HCT116 (cell line): ENCODE measurements around the gene CTNND2. TPM values are rescaled to one million over a fixed set of nuclear protein-coding genes. Genes with fewer than 3 reads are reported as not detected.

Source experiments
- ATAC-seq: fragments of 200-7000 bp; cut with Tn5 transposase; 2 replicates; pipeline ENCODE4 v1.9.1; 2020; ENCODE audit warnings: mild to moderate bottlenecking, moderate library complexity
- BruUV-seq: library from RNA; stranded (reverse); fragments of 400-500 nt; replicated peaks from 2 replicates; lab custom pipeline; 2021; lab: Mats Ljungman, UMichigan
- CTCF ChIA-PET: fragments of 300-600 bp; sonication (Branson Sonifier 250); formaldehyde crosslinking; loops from one replicate; lab custom pipeline; 2021; ENCODE audit warnings: antibody characterized with exemption; lab: Charles Lee
- POLR2A ChIA-PET: fragments of 300-600, 350-600 bp; sonication (Branson Sonifier 250); formaldehyde crosslinking; loops from one replicate; lab custom pipeline; 2021; ENCODE audit warnings: antibody characterized with exemption; lab: Charles Lee
- RAD21 ChIA-PET, 2 experiments: fragments of 300-600 bp; sonication (Branson Sonifier 250); formaldehyde crosslinking; loops; one replicate each; lab custom pipeline; 2023; ENCODE audit warnings: low total read pairs in 2 of 2; ENCODE audit not compliant: uncharacterized antibody in 2 of 2, unreplicated experiment in 2 of 2, low non-redundant PET in 1 of 2; lab: Charles Lee
- DNase-seq: peaks from one replicate; pipeline ENCODE4 v3.0.0-alpha.2; 2010; ENCODE audit warnings: low read depth, low spot score
- H2AFZ ChIP-seq: fragments of 200-600 bp; shearing (Covaris generic), sonication (generic); 2 replicates; pipeline ENCODE4 v1.6.1; 2017; ENCODE audit warnings: low read depth, mixed run types, mixed read lengths, antibody characterized with exemption, low read length; ENCODE audit not compliant: poor library complexity, severe bottlenecking
- H3K27ac ChIP-seq: 2 replicates; pipeline ENCODE4 v1.5.1; 2012; ENCODE audit warnings: low read depth, low read length
- H3K27me3 ChIP-seq: fragments of 200-600 bp; sonication (generic); 2 replicates; pipeline ENCODE4 v1.6.1; 2016; ENCODE audit warnings: mixed run types, low read length, mixed read lengths; ENCODE audit not compliant: insufficient read depth
- H3K36me3 ChIP-seq, 2 experiments: fragments of 200-500 bp in 1 of 2; fragments of 200-600 bp in 1 of 2; sonication (Bioruptor generic) in 1 of 2; sonication (generic) in 1 of 2; 2 replicates each; pipeline versions ENCODE4 v1.5.1 to v1.6.1; 2014 to 2016; ENCODE audit warnings: low read length in 2 of 2, inconsistent platforms in 1 of 2, mixed read lengths in 1 of 2, mixed run types in 1 of 2; ENCODE audit not compliant: insufficient read depth in 2 of 2, control insufficient read depth in 1 of 2
- H3K4me1 ChIP-seq, 2 experiments: fragments of 200-600 bp in 1 of 2; sonication (generic) in 1 of 2; 2 replicates each; pipeline versions ENCODE4 v1.5.1 to v1.6.1; 2012 to 2017; ENCODE audit warnings: low read length in 2 of 2, inconsistent platforms in 1 of 2, mild to moderate bottlenecking in 1 of 2, mixed read lengths in 1 of 2, mixed run types in 1 of 2, moderate library complexity in 1 of 2; ENCODE audit not compliant: insufficient read depth in 2 of 2, control insufficient read depth in 1 of 2
- H3K4me2 ChIP-seq: fragments of 200-600 bp; sonication (generic); 2 replicates; pipeline ENCODE4 v1.6.1; 2017; ENCODE audit warnings: mixed run types, low read length, mixed read lengths
- H3K4me3 ChIP-seq, 2 experiments: fragments of 200-600 bp in 1 of 2; sonication (generic) in 1 of 2; replicated peaks in 1 of 2; 2 replicates each; pipeline ENCODE4 v1.5.1; 2011 to 2016; ENCODE audit warnings: low read length in 2 of 2, control low read depth in 1 of 2, low read depth in 1 of 2, mild to moderate bottlenecking in 1 of 2, mixed read lengths in 1 of 2, mixed run types in 1 of 2
- H3K79me2 ChIP-seq: fragments of 200-600 bp; sonication (generic); 2 replicates; pipeline ENCODE4 v1.6.1; 2017; ENCODE audit warnings: mild to moderate bottlenecking, mixed run types, low read length, moderate library complexity, mixed read lengths; ENCODE audit not compliant: insufficient read depth
- H3K9ac ChIP-seq: fragments of 200-600 bp; sonication (generic); 2 replicates; pipeline ENCODE4 v1.6.1; 2016; ENCODE audit warnings: low read length, mixed read lengths
- H3K9me2 ChIP-seq: fragments of 200-600 bp; sonication (generic), shearing (Covaris generic); 2 replicates; pipeline ENCODE4 v1.6.1; 2017; ENCODE audit warnings: mixed run types, mild to moderate bottlenecking, moderate library complexity; ENCODE audit not compliant: insufficient read depth
- H3K9me3 ChIP-seq, 2 experiments: fragments of 200-500 bp in 1 of 2; fragments of 200-600 bp in 1 of 2; sonication (Bioruptor generic) in 1 of 2; sonication (generic) in 1 of 2; 2 replicates each; pipeline ENCODE4 v1.6.1; 2014 to 2017; ENCODE audit warnings: low read length in 2 of 2, mixed read lengths in 2 of 2, inconsistent platforms in 1 of 2, low read depth in 1 of 2, mild to moderate bottlenecking in 1 of 2, mixed run types in 1 of 2, moderate library complexity in 1 of 2; ENCODE audit not compliant: control insufficient read depth in 1 of 2, insufficient read depth in 1 of 2
- H4K20me1 ChIP-seq: fragments of 200-600 bp; sonication (generic), shearing (Covaris generic); 2 replicates; pipeline ENCODE4 v1.6.1; 2017; ENCODE audit warnings: mixed run types, mild to moderate bottlenecking, moderate library complexity; ENCODE audit not compliant: insufficient read depth
- CBX3 ChIP-seq: IDR thresholded peaks from 2 replicates; pipeline ENCODE4 v1.6.1; 2012; ENCODE audit warnings: low read depth
- EZH2 ChIP-seq: fragments of 200-600 bp; sonication (generic); IDR thresholded peaks from 2 replicates; pipeline ENCODE4 v1.6.1; 2017; ENCODE audit warnings: antibody characterized with exemption, mixed run types
- EZH2phosphoT487 ChIP-seq: fragments of 200-600 bp; IDR thresholded peaks from 2 replicates; pipeline ENCODE4 v1.6.1; 2018; ENCODE audit warnings: antibody characterized with exemption, borderline replicate concordance
- JUND ChIP-seq: IDR thresholded peaks from 2 replicates; pipeline ENCODE4 v1.6.1; 2012
- POLR2AphosphoS5 ChIP-seq: IDR thresholded peaks from 2 replicates; pipeline ENCODE4 v1.6.1; 2011; ENCODE audit warnings: mild to moderate bottlenecking, low read depth, low read length, moderate library complexity
- RAD21 ChIP-seq: IDR thresholded peaks from 2 replicates; pipeline ENCODE4 v1.6.1; 2012; ENCODE audit warnings: low read depth, mild to moderate bottlenecking
- SIN3A ChIP-seq: IDR thresholded peaks from 2 replicates; pipeline ENCODE4 v1.6.1; 2012; ENCODE audit warnings: low read depth
- SP1 ChIP-seq: IDR thresholded peaks from 2 replicates; pipeline ENCODE4 v1.6.1; 2012; ENCODE audit warnings: low read depth
- YY1 ChIP-seq: IDR thresholded peaks from 2 replicates; pipeline ENCODE4 v1.6.1; 2011; ENCODE audit warnings: low read length, low read depth, moderate library complexity, mild to moderate bottlenecking; ENCODE audit not compliant: insufficient replicate concordance; ENCODE audit errors: extremely low read depth
- ZNF274 ChIP-seq: fragments of 200-500 bp; sonication (Bioruptor generic); IDR thresholded peaks from 2 replicates; pipeline ENCODE4 v1.6.1; 2014; ENCODE audit warnings: mild to moderate bottlenecking, low read depth, low read length, inconsistent platforms
- intact Hi-C: fragments of 100-400 bp; cut with micrococcal nuclease; formaldehyde crosslinking; loops from 2 replicates; pipeline ENCODE4 v1.10.0; 2022
- total RNA-seq: library from RNA; stranded (reverse); gene quantifications from one replicate; pipeline ENCODE4 v1.2.1, GENCODE V29; 2021; ENCODE audit not compliant: unreplicated experiment
- TF ChIP-seq, protein P1 (sequence below), 3 experiments: fragments of 200-600 bp in 1 of 3; sonication (generic) in 1 of 3; IDR thresholded peaks in 2 of 3; conservative IDR thresholded peaks in 1 of 3; 2 replicates each; pipeline ENCODE4 v1.5.1; 2012 to 2017; ENCODE audit warnings: low read depth in 2 of 3, low read length in 2 of 3, antibody characterized with exemption in 1 of 3, borderline replicate concordance in 1 of 3, control low read depth in 1 of 3, mild to moderate bottlenecking in 1 of 3, mixed read lengths in 1 of 3, mixed run types in 1 of 3, moderate library complexity in 1 of 3; ENCODE audit not compliant: insufficient read depth in 1 of 3

Gene CTNND2
- total RNA-seq, 1 experiment from 2014 or later: not detected

DNA sequence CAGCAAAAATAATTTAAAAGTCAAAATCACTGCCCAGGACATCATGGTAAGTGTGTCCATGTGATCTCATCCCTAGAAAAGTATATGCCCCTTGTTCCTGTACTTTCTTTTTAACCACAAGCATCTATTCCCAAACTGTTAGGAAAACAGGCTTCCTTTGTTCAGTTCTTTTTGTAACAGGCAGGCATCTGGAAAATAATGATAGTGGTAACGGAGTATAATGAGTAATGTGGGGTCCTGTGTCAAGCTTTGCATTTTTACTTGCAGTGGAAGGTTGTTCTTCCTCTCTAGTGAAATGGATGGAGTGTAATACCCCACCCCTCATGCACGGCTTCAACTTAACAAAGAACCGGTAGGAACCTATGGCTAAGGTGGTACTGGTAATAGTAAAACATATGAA lies 532.1 kb downstream of the CTNND2 start:
- Histone ChIP-seq H3K9me2 (no peaks in the 10 kb centered on the region), H4K20me1 (no peaks in the 10 kb centered on the region), H3K36me3 (no peaks in the 10 kb centered on the region), H3K4me3 (no peak overlapping the region), H3K9ac (no peak overlapping the region), H3K27ac (no peak overlapping the region), H3K79me2 (no peaks in the 10 kb centered on the region), H3K9me3 (no peaks in the 10 kb centered on the region; a peak in 2 of 4 replicates), H3K4me1 (no peaks in the 10 kb centered on the region), H3K27me3 (no peaks in the 10 kb centered on the region), H2AFZ (no peak overlapping the region), H3K4me2 (no peak overlapping the region)
- ChIA-PET CTCF (no interaction called here), POLR2A (no interaction called here), RAD21 (no interaction called here)
- TF ChIP-seq YY1 (no peak), EZH2 (no peak), SP1 (no peak), JUND (no peak), ZNF274 (no peak), RAD21 (no peak), EZH2phosphoT487 (no peak), SIN3A (no peak), POLR2AphosphoS5 (no peak), CBX3 (no peak)
- TF ChIP-seq, protein P1, sequence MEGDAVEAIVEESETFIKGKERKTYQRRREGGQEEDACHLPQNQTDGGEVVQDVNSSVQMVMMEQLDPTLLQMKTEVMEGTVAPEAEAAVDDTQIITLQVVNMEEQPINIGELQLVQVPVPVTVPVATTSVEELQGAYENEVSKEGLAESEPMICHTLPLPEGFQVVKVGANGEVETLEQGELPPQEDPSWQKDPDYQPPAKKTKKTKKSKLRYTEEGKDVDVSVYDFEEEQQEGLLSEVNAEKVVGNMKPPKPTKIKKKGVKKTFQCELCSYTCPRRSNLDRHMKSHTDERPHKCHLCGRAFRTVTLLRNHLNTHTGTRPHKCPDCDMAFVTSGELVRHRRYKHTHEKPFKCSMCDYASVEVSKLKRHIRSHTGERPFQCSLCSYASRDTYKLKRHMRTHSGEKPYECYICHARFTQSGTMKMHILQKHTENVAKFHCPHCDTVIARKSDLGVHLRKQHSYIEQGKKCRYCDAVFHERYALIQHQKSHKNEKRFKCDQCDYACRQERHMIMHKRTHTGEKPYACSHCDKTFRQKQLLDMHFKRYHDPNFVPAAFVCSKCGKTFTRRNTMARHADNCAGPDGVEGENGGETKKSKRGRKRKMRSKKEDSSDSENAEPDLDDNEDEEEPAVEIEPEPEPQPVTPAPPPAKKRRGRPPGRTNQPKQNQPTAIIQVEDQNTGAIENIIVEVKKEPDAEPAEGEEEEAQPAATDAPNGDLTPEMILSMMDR (IDR thresholded peaks at IDR 0.05 in 2 of 3, conservative IDR thresholded peaks at IDR 0.05 in 1 of 3; ENCODE audit: borderline replicate concordance in 1 of 3, insufficient read depth in 1 of 3, low read depth in 2 of 3, low read length in 2 of 3): no peak
- ATAC-seq (no peak), DNase-seq (no peak)
- BruUV-seq: no TSS peak
- intact Hi-C loops: no loop called here
